ENCODE results near the gene SPSB3.

The SPSB3 gene

DNA sequence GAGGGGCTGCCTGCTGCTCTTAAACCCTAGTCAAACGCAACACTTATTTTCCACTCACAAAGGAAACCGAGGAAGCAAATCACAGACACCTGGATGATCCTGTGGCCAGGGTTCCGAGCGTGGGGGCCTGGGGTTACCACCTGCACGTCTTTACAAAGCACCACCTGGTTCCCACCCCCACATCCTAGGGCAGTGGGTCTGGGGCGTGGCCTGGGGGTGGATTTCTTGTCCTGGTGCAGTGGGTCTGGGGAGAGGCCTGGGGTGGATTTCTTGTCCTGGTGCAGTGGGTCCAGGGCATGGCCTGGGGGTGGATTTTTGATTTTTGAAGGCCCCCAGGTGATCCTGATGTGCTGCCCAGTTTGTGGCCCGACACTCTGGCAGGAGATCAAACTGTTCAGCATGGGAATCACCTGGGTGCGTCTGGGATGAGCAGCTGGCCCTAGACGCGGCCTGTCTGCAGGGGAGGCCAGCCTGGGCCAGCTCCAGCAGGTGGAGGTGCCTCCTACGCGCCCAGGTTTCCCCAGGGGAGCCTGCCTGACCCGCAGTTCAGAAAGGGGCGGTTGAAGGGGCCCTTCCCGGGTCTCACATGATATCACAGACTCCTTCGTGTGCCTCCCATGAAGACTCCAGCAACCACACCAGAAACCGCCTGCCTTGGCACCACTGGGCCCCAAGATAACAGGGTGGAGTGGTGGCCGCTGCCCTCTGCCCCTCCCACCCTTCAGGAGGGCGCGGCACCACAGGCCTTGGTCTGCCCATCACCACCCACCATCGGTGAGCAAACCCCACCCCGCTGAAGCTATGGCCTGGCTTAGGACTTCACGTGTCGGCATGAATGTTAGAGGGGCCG lies 38.0 kb upstream of the SPSB3 start:
- DNase-seq (ENCODE audit: low read depth, low spot score): no peak
- ChIA-PET POLR2A (no interaction called here), CTCF (no interaction called here)

DNA sequence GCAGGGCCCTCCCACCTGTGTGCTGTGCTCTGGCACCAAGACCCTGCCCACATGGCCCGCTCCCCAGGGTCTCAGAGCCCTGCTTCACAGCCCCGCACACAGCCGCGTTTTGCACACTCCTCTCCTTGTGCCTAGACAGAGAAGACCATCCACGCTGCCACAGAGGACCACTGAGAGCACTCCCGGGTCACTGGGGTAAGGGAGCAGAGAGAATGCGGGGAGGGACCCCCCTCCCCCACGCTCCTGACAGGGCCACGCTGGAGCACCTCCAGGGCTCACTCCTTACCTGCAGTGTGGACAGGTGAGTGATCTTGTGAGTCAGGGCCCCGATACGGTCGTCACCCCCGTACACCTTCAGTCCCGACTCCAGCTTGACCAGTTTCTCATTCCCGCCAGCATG lies 37.2 kb upstream of the SPSB3 start:
- H3K4me3 ChIP-seq (ENCODE audit: low read depth, low read length): no peak overlapping the region
- CTCF ChIA-PET: no interaction called here
- TF ChIP-seq, protein P1, sequence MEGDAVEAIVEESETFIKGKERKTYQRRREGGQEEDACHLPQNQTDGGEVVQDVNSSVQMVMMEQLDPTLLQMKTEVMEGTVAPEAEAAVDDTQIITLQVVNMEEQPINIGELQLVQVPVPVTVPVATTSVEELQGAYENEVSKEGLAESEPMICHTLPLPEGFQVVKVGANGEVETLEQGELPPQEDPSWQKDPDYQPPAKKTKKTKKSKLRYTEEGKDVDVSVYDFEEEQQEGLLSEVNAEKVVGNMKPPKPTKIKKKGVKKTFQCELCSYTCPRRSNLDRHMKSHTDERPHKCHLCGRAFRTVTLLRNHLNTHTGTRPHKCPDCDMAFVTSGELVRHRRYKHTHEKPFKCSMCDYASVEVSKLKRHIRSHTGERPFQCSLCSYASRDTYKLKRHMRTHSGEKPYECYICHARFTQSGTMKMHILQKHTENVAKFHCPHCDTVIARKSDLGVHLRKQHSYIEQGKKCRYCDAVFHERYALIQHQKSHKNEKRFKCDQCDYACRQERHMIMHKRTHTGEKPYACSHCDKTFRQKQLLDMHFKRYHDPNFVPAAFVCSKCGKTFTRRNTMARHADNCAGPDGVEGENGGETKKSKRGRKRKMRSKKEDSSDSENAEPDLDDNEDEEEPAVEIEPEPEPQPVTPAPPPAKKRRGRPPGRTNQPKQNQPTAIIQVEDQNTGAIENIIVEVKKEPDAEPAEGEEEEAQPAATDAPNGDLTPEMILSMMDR (IDR thresholded peaks at IDR 0.05; ENCODE audit: insufficient read depth, low read length, missing control alignments): no peak
- no peak for DNase-seq (ENCODE audit: low read depth, low spot score)
- POLR2A ChIA-PET: no interaction called here

More for the DNA sequence above, 38.0 kb upstream of the SPSB3 start:
- H3K4me3 ChIP-seq (ENCODE audit: low read depth, low read length): no peak overlapping the region
- TF ChIP-seq, protein P1 (IDR thresholded peaks at IDR 0.05; ENCODE audit: insufficient read depth, low read length, missing control alignments): no peak

DNA sequence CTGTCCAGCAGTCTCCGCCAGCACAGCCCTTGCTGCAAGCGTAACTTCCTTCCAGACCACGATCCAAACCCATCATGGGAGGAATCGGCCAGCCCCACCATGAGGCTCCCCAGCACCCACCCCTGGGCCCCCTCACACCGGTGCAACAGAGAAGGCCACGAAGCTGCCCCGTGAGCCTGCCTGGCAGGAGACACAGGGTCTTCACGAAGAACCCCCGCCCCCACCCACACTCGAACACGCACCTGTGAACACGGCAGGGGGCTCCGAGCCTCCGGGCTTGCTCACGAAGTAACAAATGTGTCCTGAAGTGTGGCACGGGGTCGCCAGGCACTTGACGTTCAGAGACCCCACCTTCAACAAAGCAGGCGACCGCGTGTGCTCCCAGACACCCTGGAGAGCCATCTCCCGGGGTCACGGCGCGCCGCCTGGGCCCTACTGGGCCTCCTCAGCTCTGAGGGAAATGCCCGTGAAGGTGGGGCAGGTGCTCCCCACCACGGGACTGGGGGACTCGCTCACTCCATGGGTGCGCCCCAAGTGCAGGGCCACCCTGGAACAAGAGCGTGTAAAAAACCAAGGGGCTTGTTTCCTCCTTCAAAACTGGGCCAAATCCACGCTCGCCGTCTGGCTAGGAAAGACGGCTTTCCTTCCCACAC lies 36.6 kb upstream of the SPSB3 start:
- ChIA-PET CTCF (no interaction called here), POLR2A (no interaction called here)
- TF ChIP-seq, protein P1 (IDR thresholded peaks at IDR 0.05; ENCODE audit: insufficient read depth, low read length, missing control alignments): no peak
- no peak overlapping the region for H3K4me3 ChIP-seq (ENCODE audit: low read depth, low read length)
- no peak for DNase-seq (ENCODE audit: low read depth, low spot score)

DNA sequence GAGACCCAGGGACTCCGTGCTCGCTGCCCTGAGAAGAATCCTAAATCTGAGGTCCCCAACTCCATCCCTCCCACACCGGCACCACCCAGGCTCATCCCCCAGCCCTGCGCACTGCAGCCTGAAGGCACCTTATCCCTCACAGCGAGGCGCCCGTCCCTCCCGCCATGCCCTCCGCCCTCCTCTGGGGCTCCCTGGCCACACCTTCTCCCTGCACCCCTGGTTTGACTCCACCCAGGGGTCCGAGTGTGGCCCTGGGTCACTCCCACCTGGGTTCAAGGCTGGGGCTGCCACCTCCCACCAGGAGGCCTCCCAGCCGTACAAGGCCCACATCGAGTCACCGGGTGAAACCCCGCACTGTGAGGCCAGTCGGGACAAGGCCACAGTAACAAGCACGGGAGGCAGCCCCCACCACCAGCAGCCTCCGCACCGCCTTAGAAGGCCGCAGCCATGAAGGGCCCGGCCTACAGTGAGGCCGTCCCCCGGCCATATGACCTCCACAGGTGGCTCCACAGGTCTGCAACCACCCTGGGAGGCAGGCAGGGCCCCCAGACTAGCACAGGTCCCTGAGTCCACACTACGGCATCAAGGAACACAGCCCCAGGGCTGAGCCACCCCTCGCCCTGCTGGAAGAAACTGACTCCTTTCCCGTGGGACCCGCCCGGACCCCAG lies 36.0 kb upstream of the SPSB3 start:
- ChIA-PET CTCF (no interaction called here), POLR2A (no interaction called here)
- no peak for DNase-seq (ENCODE audit: low read depth, low spot score)
- TF ChIP-seq, protein P1 (IDR thresholded peaks at IDR 0.05; ENCODE audit: insufficient read depth, low read length, missing control alignments): no peak
- no peak overlapping the region for H3K4me3 ChIP-seq (ENCODE audit: low read depth, low read length)

DNA sequence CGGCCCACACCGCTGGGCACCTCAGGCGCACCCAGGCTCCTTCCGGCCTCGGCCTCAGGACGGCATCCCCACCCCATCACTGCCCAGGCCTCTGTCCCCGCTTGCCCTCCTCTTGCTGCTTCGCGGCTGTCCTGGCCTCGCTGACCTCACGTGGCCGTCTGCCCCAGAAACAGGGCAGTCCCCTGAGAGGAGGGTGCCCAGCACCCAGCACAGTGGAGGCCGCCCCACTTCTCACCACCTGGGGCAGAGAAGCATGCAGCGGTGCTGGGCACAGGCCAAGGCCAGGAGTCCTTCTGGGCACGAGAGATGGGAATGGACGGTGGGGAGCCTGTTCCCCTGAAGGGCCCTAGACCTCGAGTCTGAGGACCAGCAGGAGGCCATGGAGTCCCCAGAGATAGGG lies 35.3 kb upstream of the SPSB3 start:
- no peak overlapping the region for H3K4me3 ChIP-seq (ENCODE audit: low read depth, low read length)
- no peak for DNase-seq (ENCODE audit: low read depth, low spot score)
- ChIA-PET CTCF (no interaction called here), POLR2A (no interaction called here)
- TF ChIP-seq, protein P1 (IDR thresholded peaks at IDR 0.05; ENCODE audit: insufficient read depth, low read length, missing control alignments): no peak

DNA sequence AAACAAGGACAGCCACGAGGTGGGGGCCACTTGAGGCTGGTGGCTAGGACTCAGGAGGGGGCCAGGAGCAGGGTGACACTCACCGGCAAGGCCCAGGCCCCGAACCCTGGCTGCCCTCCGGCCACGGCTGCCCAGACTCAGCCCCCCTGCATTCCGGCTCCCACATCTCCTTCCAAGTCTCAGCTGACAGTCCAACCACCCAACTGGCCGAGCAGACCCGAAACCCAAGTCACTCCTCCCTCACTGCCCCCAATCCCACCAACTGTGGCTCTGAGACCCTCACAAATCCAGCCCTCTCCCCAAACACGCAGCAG lies 34.9 kb upstream of the SPSB3 start:
- POLR2A ChIA-PET: no interaction called here
- TF ChIP-seq, protein P1 (IDR thresholded peaks at IDR 0.05; ENCODE audit: insufficient read depth, low read length, missing control alignments): no peak
- CTCF ChIA-PET: no interaction called here
- DNase-seq (ENCODE audit: low read depth, low spot score): no peak
- H3K4me3 ChIP-seq (ENCODE audit: low read depth, low read length): no peak overlapping the region
